ENCODE data around the gene PPT1. TPM values are rescaled to one million over a fixed set of nuclear protein-coding genes. Genes with fewer than 3 reads are reported as not detected.

PPT1 gene
- 10 to 100 TPM; 78.4 to 79.4 TPM for total RNA-seq

GRCh38 chr1:40096977-40097782 is at the start of gene PPT1:
PPT1 (minus strand) TSS chr1:40097252; CDS start chr1:40097238, 14 bp downstream.

GRCh38 chr1:40040511-40041465 is 56.3 kb downstream of the PPT1 start, which contains the start of gene CAP1:
CAP1 (plus strand) TSS chr1:40040729; CDS start chr1:40059347, 18,618 bp downstream.

Other genes starting within 250 kb of the PPT1 start
- gene TRIT1, start 213.7 kb downstream of the PPT1 start, total RNA-seq = 10 to 100 TPM; 15.0 to 15.4 TPM
- gene MYCL, start 195.3 kb downstream of the PPT1 start, total RNA-seq = under 1 TPM; 0.10 to 0.29 TPM
- gene MFSD2A, start 142.1 kb downstream of the PPT1 start, total RNA-seq = 1 to 10 TPM; 2.3 TPM
- gene CAP1, start 56.5 kb downstream of the PPT1 start, total RNA-seq = 100 to 1,000 TPM; 718 to 732 TPM
- gene RLF, start 64.1 kb upstream of the PPT1 start, total RNA-seq = 10 to 100 TPM; 23.3 to 24.4 TPM
- under 1 TPM in 1 of 2 experiments, not detected in 1; 0.38 TPM for gene TMCO2, start 150.7 kb upstream of the PPT1 start, total RNA-seq
- 10 to 100 TPM; 20.6 to 21.0 TPM for gene ZMPSTE24, start 161.0 kb upstream of the PPT1 start, total RNA-seq
- 1 to 10 TPM; 3.2 to 3.5 TPM for gene COL9A2, start 220.0 kb upstream of the PPT1 start, total RNA-seq